Mononuclear cell (primary cell): ENCODE measurements around the gene TOP2A. TPM values are rescaled to one million over a fixed set of nuclear protein-coding genes. Genes with fewer than 3 reads are reported as not detected.
A peak's percentile ranks its signal among the peaks of the same experiment; 100 is the strongest.

Experiments
- H3K27me3 ChIP-seq: 2 replicates; pipeline ENCODE4 v1.6.0; 2011; ENCODE audit warnings: low read length, control low read depth; ENCODE audit not compliant: insufficient read depth
- H3K4me1 ChIP-seq: 2 replicates; pipeline ENCODE4 v1.5.1; 2011; ENCODE audit warnings: mild to moderate bottlenecking, low read length, control low read depth; ENCODE audit not compliant: insufficient read depth
- H3K4me3 ChIP-seq: 2 replicates; pipeline ENCODE4 v1.5.1; 2011; ENCODE audit warnings: mild to moderate bottlenecking, low read length, moderate library complexity
- H3K9me3 ChIP-seq: 2 replicates; pipeline ENCODE4 v1.5.1; 2011; ENCODE audit warnings: low read depth, mild to moderate bottlenecking, control low read depth, low read length
- total RNA-seq: library from RNA; depleted of rRNA; stranded (reverse); fragments of >200 nt; gene quantifications from one replicate; pipeline ENCODE4 v1.2.3, GENCODE V29; 2012

Gene TOP2A
- total RNA-seq, 1 donor: 1.7 TPM

DNA sequence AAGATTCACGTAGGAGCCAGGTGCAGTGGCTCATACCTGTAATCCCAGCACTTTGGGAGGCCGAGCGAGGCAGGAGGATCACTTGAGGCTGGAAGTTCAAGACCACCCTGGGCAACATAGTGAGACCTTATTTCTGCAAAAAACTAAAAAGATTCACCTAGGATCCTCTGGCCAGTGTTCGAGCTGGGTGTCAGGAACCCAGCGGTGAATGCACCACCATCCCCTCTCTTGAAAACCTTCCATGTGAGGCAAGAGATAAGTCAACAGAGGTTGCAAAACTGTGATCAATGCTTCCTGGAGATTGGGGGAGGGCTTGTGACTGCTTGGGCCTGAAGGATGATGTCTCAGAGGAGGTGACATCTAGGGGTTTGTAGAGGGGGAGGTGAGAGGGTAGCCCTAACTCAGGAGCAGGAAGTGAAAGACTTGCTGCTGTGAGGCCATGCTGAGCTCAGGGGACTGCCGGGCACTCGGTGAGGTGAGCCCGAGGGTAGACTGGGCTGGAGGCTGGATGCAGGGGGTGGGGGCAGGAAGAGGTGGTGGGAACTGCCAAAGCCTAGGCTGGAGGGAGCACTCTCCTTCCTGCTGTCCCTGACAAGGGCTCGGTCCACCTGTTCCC lies 64.8 kb downstream of the TOP2A start:
- Histone ChIP-seq H3K4me3 (no peak overlapping the region), H3K27me3 (no peaks in the 10 kb centered on the region), H3K9me3 (no peaks in the 10 kb centered on the region), H3K4me1 (peaks cover 35% of the 10 kb centered on the region)

DNA sequence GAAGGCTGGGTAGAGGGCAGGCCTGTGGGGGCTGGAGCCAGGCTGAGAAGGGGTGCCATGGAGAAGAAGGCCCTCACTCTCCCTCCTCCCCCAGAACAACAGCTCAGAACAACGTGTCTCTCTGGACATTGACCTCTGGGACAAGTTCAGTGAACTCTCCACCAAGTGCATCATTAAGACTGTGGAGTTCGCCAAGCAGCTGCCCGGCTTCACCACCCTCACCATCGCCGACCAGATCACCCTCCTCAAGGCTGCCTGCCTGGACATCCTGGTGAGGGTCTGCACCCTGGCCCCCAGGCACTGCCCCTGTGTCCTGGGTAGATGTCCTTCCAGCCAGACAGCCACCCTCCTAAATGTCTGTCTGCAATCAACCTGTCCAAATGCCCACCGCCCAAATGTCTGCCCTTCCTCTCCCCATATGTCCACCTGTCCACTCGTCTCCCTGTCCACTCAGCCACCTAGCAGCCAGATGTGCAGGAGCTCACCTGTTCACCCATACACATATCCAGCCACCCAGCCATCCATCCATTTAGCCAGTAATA lies 65.4 kb downstream of the TOP2A start:
- H3K9me3 ChIP-seq: no peaks in the 10 kb centered on the region
- H3K4me3 ChIP-seq: no peak overlapping the region
- peaks cover 40% of the 10 kb centered on the region for H3K4me1 ChIP-seq
- H3K27me3 ChIP-seq: no peaks in the 10 kb centered on the region

DNA sequence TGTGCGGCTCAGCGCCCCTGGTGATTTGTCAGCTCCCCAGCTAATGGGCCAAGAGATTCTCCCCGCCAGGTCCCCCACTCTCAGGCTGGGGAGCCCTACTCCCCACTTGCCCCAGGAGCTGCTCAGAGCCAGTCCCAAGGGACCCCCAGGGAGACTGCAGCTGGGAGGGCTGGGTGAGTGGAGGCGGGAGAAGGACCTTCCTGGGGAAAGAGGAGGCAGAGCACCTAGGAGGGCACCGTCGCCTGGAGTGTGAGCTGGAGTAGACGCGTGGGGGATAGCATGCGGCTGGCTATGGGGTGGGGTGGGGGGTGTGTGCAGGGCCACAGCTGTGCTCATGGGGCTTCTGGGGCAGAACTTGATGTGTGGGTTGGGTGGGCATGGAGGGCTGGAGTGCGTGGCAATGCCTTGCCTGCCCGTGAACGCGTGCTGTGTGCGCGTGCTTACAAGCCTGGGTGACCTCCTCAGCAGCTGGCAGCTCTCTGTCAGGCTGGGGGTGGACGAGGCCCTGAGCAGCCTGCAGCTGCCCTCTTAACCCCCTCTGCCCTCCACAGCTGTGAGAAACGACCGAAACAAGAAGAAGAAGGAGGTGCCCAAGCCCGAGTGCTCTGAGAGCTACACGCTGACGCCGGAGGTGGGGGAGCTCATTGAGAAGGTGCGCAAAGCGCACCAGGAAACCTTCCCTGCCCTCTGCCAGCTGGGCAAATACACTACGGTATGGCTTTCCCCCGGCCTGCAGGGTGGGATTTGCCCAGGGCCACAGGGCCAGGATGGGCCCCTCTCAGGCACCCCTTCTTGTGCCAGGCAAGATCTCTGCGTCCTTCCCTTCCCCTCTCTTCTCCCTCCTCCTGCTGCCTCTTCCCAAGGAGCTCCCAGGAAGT lies 66.1 kb downstream of the TOP2A start:
- peaks cover 47% of the 10 kb centered on the region for H3K4me1 ChIP-seq
- H3K9me3 ChIP-seq: no peaks in the 10 kb centered on the region
- no peaks in the 10 kb centered on the region for H3K27me3 ChIP-seq
- H3K4me3 ChIP-seq: no peak overlapping the region

DNA sequence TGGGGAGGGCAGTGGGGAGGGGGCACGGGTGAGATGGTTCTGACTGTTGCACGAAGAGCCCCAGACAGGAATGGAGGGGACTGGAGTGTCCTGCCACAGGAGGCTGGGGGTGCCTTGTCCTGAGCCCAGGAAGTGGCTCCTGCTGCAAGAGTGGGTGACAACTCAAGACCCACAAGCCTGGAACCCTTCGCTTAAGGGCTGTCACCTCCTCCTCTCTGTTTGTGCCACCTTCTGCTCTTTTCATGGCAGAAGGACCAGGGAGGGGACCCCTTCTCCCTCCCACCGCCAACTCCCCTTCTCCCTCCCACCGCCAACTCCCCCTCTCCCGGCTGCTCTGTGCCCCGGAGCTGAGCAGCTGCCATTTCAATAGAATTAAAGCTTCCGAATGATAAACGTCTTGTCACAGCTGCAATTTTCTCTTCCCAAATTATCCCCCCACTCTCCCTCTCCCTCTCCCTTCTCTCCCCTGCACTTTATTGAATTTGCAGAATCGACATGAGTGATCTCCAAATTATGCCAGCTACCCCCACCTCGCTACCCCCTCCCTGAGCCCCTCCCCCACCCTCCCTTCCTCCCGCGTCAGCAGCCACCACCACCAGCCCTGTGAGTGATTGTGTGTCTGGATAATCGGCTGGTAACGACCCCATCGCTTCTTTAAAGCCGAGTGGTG lies 66.9 kb downstream of the TOP2A start:
- no peaks in the 10 kb centered on the region for H3K9me3 ChIP-seq
- H3K4me3 ChIP-seq: no peak overlapping the region
- peaks cover 55% of the 10 kb centered on the region for H3K4me1 ChIP-seq
- no peaks in the 10 kb centered on the region for H3K27me3 ChIP-seq

DNA sequence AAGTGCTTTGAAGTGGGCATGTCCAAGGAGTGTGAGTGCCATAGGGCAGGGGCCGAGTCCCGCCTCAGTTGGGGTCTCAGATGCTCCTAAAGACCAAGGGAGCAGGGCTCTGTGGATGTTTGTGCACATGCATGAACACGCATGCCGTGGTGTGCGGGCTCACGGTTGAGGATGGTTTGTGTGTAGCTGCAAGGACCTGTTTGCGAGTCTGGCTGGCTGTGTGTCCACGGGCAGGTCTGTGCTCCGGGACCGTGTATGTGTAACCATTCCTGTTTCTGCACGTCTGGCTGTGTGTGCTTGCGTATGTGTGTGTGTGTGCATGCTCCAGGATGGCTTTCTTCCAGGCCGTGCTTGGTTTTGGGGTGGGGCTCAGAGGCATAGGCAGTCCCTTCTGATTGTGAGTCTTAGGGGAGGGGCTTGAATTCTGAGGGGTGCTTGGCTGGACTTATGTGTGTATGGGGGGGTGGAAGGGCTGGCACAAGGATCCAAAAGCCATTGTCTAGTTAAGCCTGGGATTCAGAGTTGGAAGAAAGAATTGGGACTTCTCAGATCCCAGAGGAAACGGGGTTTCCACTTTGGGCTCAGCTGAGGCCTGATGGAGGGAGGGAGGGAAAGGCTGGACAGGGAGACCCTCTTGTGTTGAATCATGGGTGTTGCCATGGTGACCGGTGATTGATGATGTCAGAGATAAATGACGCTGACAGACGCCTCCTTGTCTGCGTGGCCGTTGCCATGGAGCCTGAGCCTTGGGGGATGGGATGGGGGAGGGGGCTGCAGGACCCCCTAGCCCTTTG lies 67.6 kb downstream of the TOP2A start:
- peaks cover 62% of the 10 kb centered on the region for H3K4me1 ChIP-seq
- H3K9me3 ChIP-seq: no peaks in the 10 kb centered on the region
- H3K4me3 ChIP-seq: no peak overlapping the region
- no peaks in the 10 kb centered on the region for H3K27me3 ChIP-seq

DNA sequence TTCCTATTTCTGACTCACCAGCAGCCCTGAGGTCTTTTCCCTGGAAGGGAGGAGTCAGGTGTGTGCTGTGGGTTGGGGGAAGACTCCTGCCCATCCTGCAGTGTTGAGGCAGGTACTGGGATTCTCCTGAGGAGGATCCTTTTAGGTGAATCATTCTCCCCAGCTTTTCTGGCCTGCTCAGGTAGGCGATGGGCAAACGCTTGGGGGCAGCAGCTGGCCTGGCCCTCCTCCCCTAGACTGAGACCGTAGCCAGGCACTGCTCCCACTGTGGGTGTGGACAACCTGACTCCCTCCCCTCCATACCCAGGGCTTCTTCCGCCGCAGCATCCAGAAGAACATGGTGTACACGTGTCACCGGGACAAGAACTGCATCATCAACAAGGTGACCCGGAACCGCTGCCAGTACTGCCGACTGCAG lies 68.2 kb downstream of the TOP2A start:
- H3K4me1 ChIP-seq: peaks cover 63% of the 10 kb centered on the region
- no peaks in the 10 kb centered on the region for H3K9me3 ChIP-seq
- no peak overlapping the region for H3K4me3 ChIP-seq
- H3K27me3 ChIP-seq: no peaks in the 10 kb centered on the region

DNA sequence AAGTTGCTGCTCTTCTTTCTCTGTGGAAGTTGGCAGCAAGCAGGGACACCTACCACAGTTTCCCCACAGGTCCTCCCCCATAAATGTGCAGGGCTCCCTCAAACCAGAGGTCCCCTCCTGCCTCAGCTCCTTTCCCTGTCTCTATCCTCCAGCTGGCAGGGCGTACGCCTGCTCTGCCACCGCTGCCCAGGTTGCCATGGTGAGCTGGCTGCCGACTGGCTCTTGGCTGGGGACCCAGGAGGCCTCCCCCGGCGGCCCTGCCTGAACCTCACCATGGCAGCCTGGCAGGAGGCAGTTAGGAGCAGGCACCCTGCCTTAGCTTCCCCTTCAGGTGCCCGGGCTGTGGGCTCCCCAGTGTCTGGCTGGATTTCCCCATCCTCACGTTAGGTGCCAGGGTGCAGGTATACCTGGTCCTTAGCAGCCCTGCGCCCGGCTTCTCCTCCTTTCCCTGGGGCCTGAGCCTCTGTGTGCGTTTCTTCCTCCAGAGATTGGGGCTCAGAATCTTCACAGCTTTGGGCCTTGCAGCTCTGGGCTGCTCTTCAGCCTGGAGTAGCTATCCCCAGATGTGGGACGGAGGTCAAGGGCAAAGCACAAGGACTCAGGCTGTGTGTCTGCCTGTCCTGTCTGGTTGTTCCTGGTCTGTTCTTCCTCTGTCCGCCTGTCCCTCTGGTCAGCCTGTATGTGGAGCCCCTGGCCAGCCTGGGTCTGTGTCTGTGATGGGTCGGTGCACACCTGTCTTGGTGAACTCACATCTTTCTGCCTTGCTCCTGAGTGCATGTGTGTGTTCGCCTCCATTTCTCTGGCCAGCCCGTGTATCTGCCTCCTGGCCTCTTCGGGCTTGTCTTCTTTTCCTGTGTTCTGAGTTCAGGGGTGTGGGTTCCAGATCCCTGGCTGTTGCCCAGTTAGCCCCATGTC lies 68.9 kb downstream of the TOP2A start:
- Histone ChIP-seq H3K4me3 (no peak overlapping the region), H3K9me3 (no peaks in the 10 kb centered on the region), H3K4me1 (peaks cover 70% of the 10 kb centered on the region), H3K27me3 (no peaks in the 10 kb centered on the region)

DNA sequence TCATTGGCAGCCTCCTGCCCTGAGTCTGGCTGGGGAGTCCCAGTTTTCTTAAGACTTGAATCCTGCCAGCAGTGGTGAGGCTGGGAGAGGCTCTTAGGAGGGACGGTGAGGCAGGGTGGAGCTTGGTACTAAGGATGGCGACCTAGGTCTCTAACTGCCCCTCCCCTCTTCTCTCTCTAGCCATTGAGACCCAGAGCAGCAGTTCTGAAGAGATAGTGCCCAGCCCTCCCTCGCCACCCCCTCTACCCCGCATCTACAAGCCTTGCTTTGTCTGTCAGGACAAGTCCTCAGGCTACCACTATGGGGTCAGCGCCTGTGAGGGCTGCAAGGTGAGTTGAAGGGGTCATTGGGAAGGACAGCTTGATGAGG lies 69.6 kb downstream of the TOP2A start:
- Histone ChIP-seq H3K4me3 (no peak overlapping the region), H3K27me3 (no peaks in the 10 kb centered on the region), H3K4me1 (peaks cover 73% of the 10 kb centered on the region), H3K9me3 (no peaks in the 10 kb centered on the region)

DNA sequence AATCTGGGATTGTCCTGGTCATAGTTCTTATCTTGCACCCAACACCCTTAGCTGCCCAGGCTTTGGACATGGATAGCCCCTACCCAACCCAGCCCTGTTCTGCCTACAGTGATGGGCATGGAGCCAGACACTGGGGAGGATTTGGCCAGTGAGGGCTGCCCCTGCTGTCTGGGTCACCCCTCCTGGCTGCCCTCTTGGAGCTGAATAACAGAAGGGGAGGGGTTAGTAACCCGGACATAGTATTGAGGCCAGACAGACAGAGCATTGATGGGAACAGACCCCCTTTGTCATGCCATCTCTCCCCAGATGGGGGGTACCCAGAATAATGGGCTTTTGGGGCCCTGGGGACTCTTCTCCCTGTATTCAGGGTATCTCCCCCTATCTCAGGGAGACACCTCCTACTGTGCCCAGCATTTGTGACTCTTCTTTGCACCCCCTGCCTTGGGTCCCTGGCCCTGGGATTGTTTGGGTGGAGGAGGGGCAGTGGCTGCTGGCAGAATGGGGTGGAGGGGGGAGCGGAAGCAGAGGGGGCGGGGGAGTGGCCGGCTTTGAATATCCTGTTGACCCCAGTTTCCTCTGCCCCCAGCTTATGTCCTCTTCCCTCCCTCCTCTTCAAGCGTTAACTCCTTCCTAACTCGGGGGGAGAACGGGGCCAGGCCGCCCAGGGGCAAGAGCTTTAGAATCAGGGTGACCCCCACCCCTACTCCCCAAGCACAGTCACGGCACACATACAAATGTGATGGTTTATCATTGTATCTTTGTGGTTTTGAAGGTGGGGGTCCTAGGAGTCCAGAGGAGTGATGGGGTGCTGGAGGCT lies 70.2 kb downstream of the TOP2A start:
- no peaks in the 10 kb centered on the region for H3K27me3 ChIP-seq
- peaks cover 73% of the 10 kb centered on the region for H3K4me1 ChIP-seq
- no peak overlapping the region for H3K4me3 ChIP-seq
- H3K9me3 ChIP-seq: no peaks in the 10 kb centered on the region

DNA sequence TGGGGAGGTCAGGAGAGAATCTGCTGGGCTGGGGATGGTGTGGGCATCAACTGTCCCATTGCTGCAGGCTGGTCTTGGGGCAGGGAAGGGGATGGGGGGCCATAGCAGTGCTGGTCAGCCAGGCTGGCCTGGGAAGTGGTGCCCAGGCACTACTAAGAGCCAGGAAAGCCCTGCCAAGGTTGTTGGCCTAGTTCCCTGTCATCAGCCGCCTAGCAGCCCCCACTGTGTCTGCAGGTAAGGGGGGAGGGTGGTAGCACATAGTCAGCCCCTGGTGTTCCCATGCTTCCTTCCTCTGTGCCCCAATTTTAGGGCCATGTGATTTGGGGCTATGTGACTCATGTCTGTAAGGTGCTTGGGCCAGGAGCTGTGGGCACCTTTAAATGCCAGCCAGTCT lies 70.9 kb downstream of the TOP2A start:
- Histone ChIP-seq H3K27me3 (no peaks in the 10 kb centered on the region), H3K9me3 (no peaks in the 10 kb centered on the region)

DNA sequence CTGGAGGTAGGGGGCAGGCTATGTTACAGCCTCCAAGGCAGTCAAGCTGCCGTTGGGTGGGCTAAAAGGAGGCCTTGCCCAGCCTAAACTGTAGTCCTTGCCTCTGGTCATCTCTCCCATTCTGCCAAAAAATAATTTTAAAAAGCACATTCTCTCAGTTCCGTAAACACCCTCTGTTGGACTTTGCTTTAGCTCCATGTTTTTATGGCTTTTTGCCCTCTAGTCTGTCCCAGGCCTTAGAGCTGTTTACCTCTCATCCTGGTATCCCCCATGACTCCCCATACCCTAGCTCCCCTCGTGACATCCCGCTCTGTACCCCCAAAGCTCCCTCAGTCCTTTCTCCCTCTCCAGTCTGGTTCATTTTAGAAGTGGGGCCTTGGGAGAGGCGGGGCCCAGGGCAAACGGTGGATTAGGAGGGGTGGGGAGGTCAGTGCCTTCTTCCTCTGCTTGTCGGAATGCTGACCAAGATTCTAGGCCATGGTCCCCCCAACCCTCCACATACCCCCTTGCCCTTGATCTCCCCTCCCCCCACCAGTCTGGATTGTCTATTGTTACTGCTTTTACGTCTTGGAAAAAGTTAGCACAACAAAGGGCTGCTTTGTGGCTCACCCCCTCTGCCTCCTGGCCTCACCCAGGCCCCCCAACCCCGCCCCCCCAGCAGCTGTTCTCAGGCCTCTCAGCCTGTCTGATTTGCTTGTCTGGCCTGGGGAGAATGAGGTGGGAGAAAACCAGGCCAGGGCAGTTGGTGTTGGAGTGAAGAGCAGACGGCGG lies 71.5 kb downstream of the TOP2A start:
- no peaks in the 10 kb centered on the region for H3K27me3 ChIP-seq
- no peaks in the 10 kb centered on the region for H3K9me3 ChIP-seq
- H3K4me1 ChIP-seq: peaks cover 69% of the 10 kb centered on the region
- no peak overlapping the region for H3K4me3 ChIP-seq

More for the DNA sequence above, 70.9 kb downstream of the TOP2A start:
- Histone ChIP-seq H3K4me3 (no peak overlapping the region), H3K4me1 (peaks cover 69% of the 10 kb centered on the region)

DNA sequence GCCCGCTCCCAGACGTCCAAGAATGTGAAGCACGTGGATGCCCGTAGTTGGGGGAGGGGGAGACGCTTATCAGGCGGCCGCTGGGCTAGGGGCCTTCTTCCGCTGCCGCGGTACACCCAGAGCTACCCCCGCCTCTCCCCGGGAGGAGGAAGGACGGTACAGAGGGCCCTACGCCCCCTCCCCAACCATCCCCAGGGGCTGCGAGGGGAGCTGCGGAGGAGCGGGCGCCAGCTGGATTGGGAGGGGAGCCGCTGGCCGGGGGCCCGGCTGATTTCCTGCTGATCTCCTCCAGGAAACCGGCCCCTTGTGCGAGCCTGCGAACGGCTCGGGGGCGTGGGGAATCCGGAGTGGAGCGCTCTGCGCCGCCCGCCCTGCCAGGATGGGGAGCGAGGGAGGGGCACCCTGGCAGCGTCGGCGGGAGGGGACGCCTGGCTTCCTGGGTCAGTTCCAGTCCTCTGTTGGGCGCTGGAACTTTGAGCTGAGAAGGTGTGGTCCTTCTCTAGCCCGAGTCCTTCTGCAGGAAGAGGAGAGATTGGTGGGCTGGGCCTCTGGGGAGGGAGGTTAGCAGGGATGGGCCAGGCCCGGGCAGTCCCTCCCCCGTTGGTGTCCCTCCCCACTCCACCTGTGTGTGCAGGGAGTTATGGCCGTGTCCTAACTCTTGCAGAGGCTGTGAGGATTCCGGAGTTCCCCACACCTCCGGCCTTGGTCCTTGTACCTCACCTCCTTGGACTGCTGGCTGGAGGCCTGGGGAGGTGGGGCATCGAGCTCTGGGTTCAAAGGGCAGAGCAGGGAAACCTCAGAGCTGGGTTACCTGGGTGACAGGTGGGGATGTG lies 72.3 kb downstream of the TOP2A start:
- H3K9me3 ChIP-seq: no peaks in the 10 kb centered on the region
- H3K27me3 ChIP-seq: no peaks in the 10 kb centered on the region
- H3K4me3 ChIP-seq: peak overlapping the region; percentile 70
- H3K4me1 ChIP-seq: peaks cover 77% of the 10 kb centered on the region
